ENCODE results near the gene EIPR1. TPM values are rescaled to one million over a fixed set of nuclear protein-coding genes. Genes with fewer than 3 reads are reported as not detected.

Gene EIPR1
- total RNA-seq, 1 donor from 2014 or later, result 43.0 TPM

- intact Hi-C loops (cut with micrococcal nuclease), result no loop called here
Observed at GRCh38 chr2:3256157-3256556, 121.5 kb downstream of the EIPR1 start.

- intact Hi-C loops (cut with micrococcal nuclease), result no loop called here
Observed at GRCh38 chr2:3254442-3254941, 123.1 kb downstream of the EIPR1 start.

GRCh38 chr2:3253913-3254441 lies 123.6 kb downstream of the EIPR1 start:
- intact Hi-C loops (cut with micrococcal nuclease), result no loop called here

GRCh38 chr2:3251946-3252345 lies 125.7 kb downstream of the EIPR1 start:
- intact Hi-C loops (cut with micrococcal nuclease), result no loop called here

DNA sequence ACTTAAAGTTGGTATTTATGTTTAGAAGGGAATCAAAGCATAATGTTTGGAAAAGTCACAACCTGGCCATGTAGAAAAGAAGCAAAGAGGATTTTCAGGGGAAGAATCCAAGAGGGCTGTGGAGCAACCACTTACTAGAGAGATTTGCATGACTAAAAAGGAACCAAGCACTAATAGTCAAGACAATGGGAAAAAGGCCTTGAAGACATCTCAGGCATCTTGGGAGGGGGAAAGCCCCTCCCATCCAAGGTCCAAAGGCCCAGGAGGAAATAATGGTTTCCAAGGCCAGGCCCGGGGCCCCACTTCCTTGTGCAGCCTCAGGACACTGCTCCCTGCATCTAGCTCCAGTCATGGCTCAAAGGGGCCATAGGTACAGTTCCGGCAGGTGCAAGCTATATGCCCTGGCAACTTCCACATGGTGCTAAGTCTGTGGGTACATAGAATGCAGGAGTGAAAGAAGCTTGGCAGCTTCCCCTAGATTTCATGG lies 128.1 kb downstream of the EIPR1 start:
- intact Hi-C loops (cut with micrococcal nuclease), result no loop called here

DNA sequence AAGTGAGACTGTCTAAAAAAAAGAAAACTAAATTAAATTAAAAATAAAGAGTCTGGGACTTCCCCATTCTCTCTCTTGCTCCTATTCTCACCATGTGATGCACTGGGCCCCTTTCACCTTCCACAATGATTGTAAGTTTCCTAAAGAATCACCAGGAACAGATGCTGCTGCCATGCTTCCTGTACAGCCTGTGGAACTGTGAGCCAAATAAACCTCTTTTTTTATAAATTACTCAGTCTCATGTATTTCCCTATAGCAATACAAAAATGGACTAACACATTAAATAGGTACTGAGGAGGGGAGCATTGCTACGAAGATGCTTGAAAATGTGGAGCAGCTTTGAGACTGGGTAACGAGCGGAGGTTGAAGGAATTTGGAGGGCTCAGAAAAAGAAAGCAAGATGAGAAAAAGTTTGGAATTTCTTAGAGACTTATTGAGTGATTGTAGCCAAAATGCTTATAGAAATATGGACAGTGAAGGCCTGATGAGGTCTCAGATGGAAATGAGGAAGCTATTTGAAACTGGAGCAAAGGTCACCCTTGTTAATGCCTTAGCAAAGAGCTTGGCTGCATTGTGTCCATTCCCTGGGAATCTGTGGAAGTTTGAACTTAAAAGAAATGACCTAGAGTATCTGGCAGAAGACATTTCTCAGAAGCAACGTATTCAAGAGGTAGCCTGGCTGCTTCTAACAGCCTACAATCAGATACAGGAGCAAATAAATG lies 128.7 kb downstream of the EIPR1 start:
- intact Hi-C loops (cut with micrococcal nuclease), result no loop called here

- intact Hi-C loops (cut with micrococcal nuclease), result no loop called here
Observed at GRCh38 chr2:3246928-3247714, 130.5 kb downstream of the EIPR1 start.

GRCh38 chr2:3246406-3246805 lies 131.2 kb downstream of the EIPR1 start:
- intact Hi-C loops (cut with micrococcal nuclease), result no loop called here

DNA sequence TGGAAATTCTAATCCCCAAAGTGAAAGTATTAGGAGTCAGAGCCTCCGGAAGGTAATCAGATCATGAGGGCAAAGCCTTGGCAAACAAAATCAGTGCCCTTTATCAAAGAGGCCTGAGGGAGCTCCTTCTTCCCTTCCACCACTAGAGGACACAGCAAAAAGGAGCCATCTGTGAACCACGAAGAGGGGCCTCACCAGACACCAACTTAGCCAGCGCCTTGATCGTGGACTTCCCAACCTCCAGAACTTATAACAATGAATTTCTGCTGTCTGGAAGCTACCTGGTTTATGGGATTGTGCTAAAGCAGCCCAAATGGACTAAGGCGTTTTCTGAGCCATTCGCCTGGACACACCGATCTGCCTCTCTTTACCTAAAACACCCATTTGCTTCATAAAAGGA lies 133.1 kb downstream of the EIPR1 start:
- intact Hi-C loops (cut with micrococcal nuclease), result loop anchor here (5.0 kb wide), 1 partner anchor 58 kb away; no protein-coding TSS in a partner anchor

- intact Hi-C loops (cut with micrococcal nuclease), result loop anchor here (2.0 to 5.0 kb wide), 2 partner anchors 21 to 58 kb away; no protein-coding TSS in a partner anchor
Observed at GRCh38 chr2:3243804-3244203, 133.8 kb downstream of the EIPR1 start.

GRCh38 chr2:3242747-3243369 lies 134.8 kb downstream of the EIPR1 start:
- intact Hi-C loops (cut with micrococcal nuclease), result loop anchor here (2.0 to 5.0 kb wide), 2 partner anchors 20 to 59 kb away; no protein-coding TSS in a partner anchor

DNA sequence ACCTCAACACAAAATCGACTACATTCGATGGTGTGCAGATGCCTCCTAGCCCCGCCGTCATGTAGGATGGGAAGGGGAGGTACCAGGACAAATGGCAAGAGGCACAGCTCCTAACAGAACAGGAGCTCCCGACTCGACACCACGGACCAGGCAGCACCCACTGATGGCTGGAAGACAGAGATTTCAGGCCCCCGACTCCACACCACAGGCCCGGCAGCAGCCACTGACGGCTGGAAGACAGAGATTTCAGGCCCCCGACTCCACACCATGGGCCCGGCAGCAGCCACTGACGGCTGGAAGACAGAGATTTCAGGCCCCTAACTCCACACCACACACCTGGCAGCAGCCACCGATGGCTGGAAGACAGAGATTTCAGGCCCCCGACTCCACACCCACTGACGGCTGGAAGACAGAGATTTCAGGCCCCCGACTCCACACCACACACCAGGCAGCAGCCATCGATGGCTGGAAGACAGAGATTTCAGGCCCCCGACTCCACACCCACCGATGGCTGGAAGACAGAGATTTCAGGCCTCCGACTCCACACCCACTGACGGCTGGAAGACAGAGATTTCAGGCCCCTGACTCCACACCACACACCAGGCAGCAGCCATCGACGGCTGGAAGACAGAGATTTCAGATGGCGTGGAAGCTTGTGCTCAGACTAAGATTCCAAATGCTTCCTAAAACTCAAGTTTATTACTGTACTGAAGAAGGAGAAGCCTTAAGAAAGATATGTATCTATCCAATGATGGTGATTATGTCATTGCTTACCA lies 135.5 kb downstream of the EIPR1 start:
- intact Hi-C loops (cut with micrococcal nuclease), result loop anchor here (2.0 to 5.0 kb wide), 2 partner anchors 19 to 60 kb away; no protein-coding TSS in a partner anchor

- intact Hi-C loops (cut with micrococcal nuclease), result no loop called here
Observed at GRCh38 chr2:3238951-3239841, 138.4 kb downstream of the EIPR1 start.

DNA sequence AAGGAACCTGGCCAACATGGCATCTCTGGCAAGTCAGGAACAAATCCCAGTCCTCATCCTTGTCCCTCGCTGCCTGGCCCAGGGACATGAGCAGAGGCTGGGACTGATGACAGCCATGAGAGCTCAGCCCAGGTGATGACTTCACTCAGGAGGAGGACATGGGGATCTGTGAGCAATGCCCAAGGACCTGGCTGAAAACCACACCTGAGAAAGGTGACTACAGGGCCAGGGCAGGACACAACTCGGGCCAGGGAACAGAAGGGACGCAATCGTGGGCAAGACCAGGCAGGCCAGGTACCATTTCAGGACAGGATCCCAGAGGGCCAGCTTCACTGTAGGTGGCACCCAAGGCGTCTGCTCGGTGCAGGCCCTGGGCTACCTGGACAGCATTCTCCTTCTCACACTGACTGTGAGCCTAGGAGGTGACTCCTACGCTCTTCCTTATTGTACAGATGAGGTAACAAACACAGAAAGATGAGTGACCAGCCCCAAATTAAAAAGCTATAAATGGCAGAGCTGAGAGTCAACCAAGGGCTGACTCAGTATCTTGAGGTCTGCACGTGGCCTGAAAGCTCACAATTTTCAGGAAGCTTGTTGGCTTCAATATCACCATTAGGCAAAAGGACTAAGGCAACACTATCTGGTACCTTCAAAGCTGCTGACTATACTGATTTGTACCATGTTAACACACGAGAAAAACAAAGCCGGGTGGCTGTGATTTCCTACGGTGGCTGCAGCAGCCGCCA lies 141.1 kb downstream of the EIPR1 start:
- intact Hi-C loops (cut with micrococcal nuclease), result no loop called here

DNA sequence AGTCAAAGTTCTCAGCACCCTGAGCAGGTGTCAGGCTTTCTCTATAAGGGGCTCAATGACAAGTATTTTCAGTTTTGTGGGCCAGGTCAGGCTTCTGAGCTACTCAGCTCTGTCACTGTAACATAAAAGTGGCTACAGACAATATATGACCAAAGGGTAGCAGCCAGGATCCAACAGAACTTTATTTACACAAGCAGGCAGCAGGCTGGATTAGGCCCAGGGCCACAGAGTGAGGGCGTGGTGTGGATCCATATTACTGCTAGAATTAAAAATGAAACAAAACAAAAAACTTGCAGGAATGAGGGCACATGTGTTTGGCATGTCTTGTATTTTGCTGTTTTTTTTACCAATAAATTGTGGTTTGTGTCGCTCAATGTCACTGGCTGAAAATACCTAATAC lies 143.7 kb downstream of the EIPR1 start:
- intact Hi-C loops (cut with micrococcal nuclease), result no loop called here

GRCh38 chr2:3229221-3229620 lies 148.4 kb downstream of the EIPR1 start:
- intact Hi-C loops (cut with micrococcal nuclease), result loop anchor here (10.0 kb wide), 1 partner anchor 326 kb away; the partner anchor contains the start of gene RNASEH1

- intact Hi-C loops (cut with micrococcal nuclease), result loop anchor here (10.0 kb wide), 1 partner anchor 330 kb away; the partner anchor contains the start of gene RNASEH1
Observed at GRCh38 chr2:3224681-3225080, 152.9 kb downstream of the EIPR1 start.

DNA sequence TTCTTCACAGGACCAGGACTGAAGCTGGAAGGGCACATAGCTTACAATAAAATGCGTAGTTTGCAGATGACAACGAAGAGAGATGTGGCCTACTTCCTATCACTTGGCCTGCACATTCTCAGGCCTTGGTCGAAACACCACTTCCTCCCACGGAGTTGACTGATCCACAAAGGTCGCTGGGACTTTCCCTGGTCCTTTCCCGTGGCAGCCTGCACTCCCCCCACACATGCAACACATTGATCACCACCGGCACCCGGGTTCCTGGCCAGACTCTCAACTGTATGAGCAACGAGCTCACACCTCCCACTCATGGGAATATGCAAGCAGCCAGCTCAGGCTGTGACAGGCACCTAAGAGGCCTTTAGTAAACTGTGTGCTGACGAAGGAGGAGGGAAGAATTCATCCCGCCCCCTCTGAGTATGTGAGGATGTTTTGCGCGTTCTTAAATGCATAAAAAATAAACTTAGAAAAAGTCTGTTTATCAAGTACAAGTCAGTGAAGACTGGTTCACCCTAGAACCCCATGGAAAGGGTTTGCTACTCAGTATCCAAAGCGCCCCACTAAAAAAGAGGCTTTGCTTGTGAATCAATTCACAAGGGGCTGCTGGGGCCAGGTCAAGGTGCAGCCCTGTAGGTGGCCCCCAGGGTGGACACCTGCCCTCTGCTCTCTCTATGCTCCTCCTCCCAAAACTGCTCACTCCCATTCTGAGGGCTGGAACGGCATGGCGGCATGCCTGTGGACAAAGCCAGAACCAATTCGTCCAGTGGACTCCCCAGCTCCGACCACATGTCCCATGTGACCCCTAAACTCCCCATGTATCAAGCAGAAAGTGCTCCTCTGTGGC lies 154.3 kb downstream of the EIPR1 start:
- intact Hi-C loops (cut with micrococcal nuclease), result loop anchor here (2.0 to 10.0 kb wide), 3 partner anchors 19 to 331 kb away; partner anchors contain the start of genes EIPR1 and RNASEH1
